SK-N-SH (cell line): ENCODE results near the gene C19orf12. TPM values are rescaled to one million over a fixed set of nuclear protein-coding genes. Genes with fewer than 3 reads are reported as not detected.
"Not testable (repeated sequence)": the region's sequence is repeated elsewhere in the genome, so short reads cannot be mapped to it uniquely, and the experiment has no call there.

Experiments used
- CTCF ChIA-PET: fragments of 300-600, 350-600 bp; formaldehyde crosslinking; extraction: SDS; loops from one replicate; lab custom pipeline; 2021; lab: Yijun Ruan, JAX
- POLR2A ChIA-PET: fragments of 350-600 bp; sonication (Branson Sonifier 250); formaldehyde crosslinking; extraction: SDS; loops from one replicate; lab custom pipeline; 2020; ENCODE audit warnings: antibody characterized with exemption, inconsistent platforms; lab: Yijun Ruan, JAX
- DNase-seq: peaks from one replicate; pipeline ENCODE4 v3.0.0; 2012
- H2AFZ ChIP-seq: fragments of 200-600 bp; sonication (generic); 2 replicates; pipeline ENCODE4 v1.8.1; 2016; ENCODE audit warnings: antibody characterized with exemption, mild to moderate bottlenecking, low read depth
- H3F3A ChIP-seq: fragments of 200-600 bp; sonication (generic); replicated peaks from 2 replicates; pipeline ENCODE3; 2016; ENCODE audit warnings: antibody characterized with exemption, mild to moderate bottlenecking; ENCODE audit not compliant: insufficient read depth
- H3K27ac ChIP-seq, 2 experiments: fragments of 200-500 bp in 1 of 2; fragments of 200-600 bp in 1 of 2; sonication (Bioruptor generic) in 1 of 2; sonication (generic), shearing (Covaris generic) in 1 of 2; 2 replicates each; pipeline versions ENCODE4 v1.5.1 to v1.6.1; 2014 to 2016; ENCODE audit warnings: low read depth in 2 of 2, inconsistent platforms in 1 of 2, low read length in 1 of 2, mild to moderate bottlenecking in 1 of 2, mixed read lengths in 1 of 2
- H3K27me3 ChIP-seq: fragments of 200-600 bp; sonication (generic), shearing (Covaris generic); 2 replicates; pipeline ENCODE4 v1.6.1; 2016; ENCODE audit warnings: mixed run types; ENCODE audit not compliant: insufficient read depth
- H3K36me3 ChIP-seq, 2 experiments: fragments of 200-500 bp in 1 of 2; fragments of 200-600 bp in 1 of 2; sonication (Bioruptor generic) in 1 of 2; sonication (generic) in 1 of 2; replicated peaks in 1 of 2; 2 replicates each; pipeline versions ENCODE3 to v1.5.1; 2014 to 2016; ENCODE audit warnings: low read length in 1 of 2, mild to moderate bottlenecking in 1 of 2; ENCODE audit not compliant: insufficient read depth in 2 of 2, control insufficient read depth in 1 of 2
- H3K4me1 ChIP-seq, 2 experiments: fragments of 200-500 bp in 1 of 2; fragments of 200-600 bp in 1 of 2; sonication (Bioruptor generic) in 1 of 2; sonication (generic), shearing (Covaris generic) in 1 of 2; 2 replicates each; pipeline versions ENCODE4 v1.5.1 to v1.6.1; 2014 to 2016; ENCODE audit warnings: low read depth in 1 of 2, low read length in 1 of 2, mixed run types in 1 of 2; ENCODE audit not compliant: insufficient read depth in 2 of 2, control insufficient read depth in 1 of 2
- H3K4me2 ChIP-seq: fragments of 200-600 bp; sonication (generic), shearing (Covaris generic); 2 replicates; pipeline ENCODE4 v1.6.1; 2017; ENCODE audit warnings: mixed run types
- H3K4me3 ChIP-seq, 2 experiments: fragments of 200-500 bp in 1 of 2; fragments of 200-600 bp in 1 of 2; sonication (Bioruptor generic) in 1 of 2; sonication (generic), shearing (Covaris generic) in 1 of 2; 2 replicates each; pipeline versions ENCODE4 v1.5.1 to v1.8.1; 2014 to 2016; ENCODE audit warnings: low read depth in 2 of 2, inconsistent platforms in 1 of 2, low read length in 1 of 2, mild to moderate bottlenecking in 1 of 2, mixed read lengths in 1 of 2, moderate library complexity in 1 of 2
- H3K79me2 ChIP-seq: fragments of 200-600 bp; sonication (generic); 2 replicates; pipeline ENCODE4 v1.8.1; 2017; ENCODE audit warnings: mild to moderate bottlenecking; ENCODE audit not compliant: insufficient read depth
- H3K9ac ChIP-seq: fragments of 200-600 bp; sonication (generic); 2 replicates; pipeline ENCODE4 v1.6.1; 2017; ENCODE audit warnings: mixed run types
- H3K9me2 ChIP-seq: fragments of 200-600 bp; sonication (generic); 2 replicates; pipeline ENCODE4 v1.6.1; 2017; ENCODE audit warnings: mixed run types
- H3K9me3 ChIP-seq: fragments of 200-600 bp; sonication (generic); 2 replicates; pipeline ENCODE4 v1.6.1; 2017; ENCODE audit warnings: mixed run types, mild to moderate bottlenecking, moderate library complexity
- H4K20me1 ChIP-seq: fragments of 200-600 bp; sonication (generic); 2 replicates; pipeline ENCODE4 v1.6.1; 2017; ENCODE audit warnings: mild to moderate bottlenecking, mixed run types; ENCODE audit not compliant: insufficient read depth
- CHD2 ChIP-seq: fragments of 150-350 bp; IDR thresholded peaks from 2 replicates; pipeline ENCODE4 v1.6.1; 2018; ENCODE audit warnings: low read length; ENCODE audit not compliant: partially characterized antibody
- EZH2phosphoT487 ChIP-seq: fragments of 200-600 bp; sonication (generic); IDR thresholded peaks from 2 replicates; pipeline ENCODE4 v1.6.1; 2017; ENCODE audit warnings: low read depth, mixed run types, mild to moderate bottlenecking, antibody characterized with exemption, moderate library complexity, borderline replicate concordance
- GABPA ChIP-seq: IDR thresholded peaks from 2 replicates; pipeline ENCODE4 v1.4.0; 2012; ENCODE audit warnings: low read depth, mild to moderate bottlenecking
- JUND ChIP-seq: IDR thresholded peaks from 2 replicates; pipeline ENCODE4 v1.4.0; 2012
- MEF2A ChIP-seq: IDR thresholded peaks from 2 replicates; pipeline ENCODE4 v1.4.0; 2012; ENCODE audit warnings: low read depth, borderline replicate concordance
- MXI1 ChIP-seq: IDR thresholded peaks from 2 replicates; pipeline ENCODE4 v1.6.1; 2012; ENCODE audit warnings: mild to moderate bottlenecking, low read depth, low read length, improper control_type of control experiment
- NFIC ChIP-seq: IDR thresholded peaks from 2 replicates; pipeline ENCODE4 v1.4.0; 2012; ENCODE audit warnings: borderline replicate concordance
- REST ChIP-seq: IDR thresholded peaks from 2 replicates; pipeline ENCODE4 v1.6.1; 2012; ENCODE audit warnings: mild to moderate bottlenecking, low read depth, low read length, moderate library complexity
- RFX5 ChIP-seq: IDR thresholded peaks from 2 replicates; pipeline ENCODE4 v1.6.1; 2012; ENCODE audit warnings: mild to moderate bottlenecking, improper control_type of control experiment, low read length
- USF1 ChIP-seq: IDR thresholded peaks from 2 replicates; pipeline ENCODE4 v1.4.0; 2012; ENCODE audit warnings: low read depth, borderline replicate concordance
- USF2 ChIP-seq: fragments of 150-350 bp; IDR thresholded peaks from 2 replicates; pipeline ENCODE4 v1.6.1; 2017; ENCODE audit warnings: antibody characterized with exemption, low read length, low read depth, borderline replicate concordance
- WGBS: methylation state at CpG from one replicate; pipeline ENCODE4 v1.1.6; 2017; ENCODE audit warnings: low lambda C conversion rate; 5-methylcytosine and 5-hydroxymethylcytosine counted together
- polyA plus RNA-seq, 3 experiments: library from polyadenylated mRNA; depleted of rRNA; stranded (reverse); fragments of >200 nt; gene quantifications; 2 replicates each; pipeline ENCODE4 v1.2.3, GENCODE V29; 2012

C19orf12 gene
- polyA plus RNA-seq, 1 of the 3 experiments (the other 2 are of a cell fraction): 30.5 TPM

- Histone ChIP-seq H3K27me3 (no peaks in the 10 kb centered on the region), H3K9me3 (no peaks in the 10 kb centered on the region), H3K4me3 (no peak overlapping the region), H3K79me2 (peaks cover 4% of the 10 kb centered on the region; the same call in 1 of the 2 replicates), H3K9ac (no peak overlapping the region), H3K9me2 (no peaks in the 10 kb centered on the region), H3K4me1 (peaks cover 5 to 11% of the 10 kb centered on the region in 2 experiments; a peak in 2 of 4 replicates), H2AFZ (no peak overlapping the region), H3F3A (no peaks in the 10 kb centered on the region), H4K20me1 (no peaks in the 10 kb centered on the region), H3K27ac (no peak overlapping the region), H3K36me3 (peaks cover 0 to 10% of the 10 kb centered on the region in 2 experiments), H3K4me2 (no peak overlapping the region)
- ChIA-PET POLR2A (no interaction called here), CTCF (interaction anchor here (1.6 to 3.2 kb wide), 4 partner anchors 23 to 200 kb away, joined by 3 to 11 read pairs (median 8); no protein-coding TSS in a partner anchor)
- 81% methylated on average over 11 of the region's 12 CpGs for WGBS
- no peak for DNase-seq
- peak; percentile 54 for TF ChIP-seq NFIC
- no peak for TF ChIP-seq USF2
Observed at GRCh38 chr19:29671393-29672160, 43.5 kb downstream of the C19orf12 start.

GRCh38 chr19:29671026-29671392 lies 44.1 kb downstream of the C19orf12 start:
- H3K36me3 ChIP-seq, H3K79me2 ChIP-seq, H3K4me3 ChIP-seq, POLR2A ChIA-PET, H3K9ac ChIP-seq, H3K9me2 ChIP-seq, H3K9me3 ChIP-seq, H3F3A ChIP-seq, DNase-seq, H3K27ac ChIP-seq, H2AFZ ChIP-seq, H4K20me1 ChIP-seq, H3K4me2 ChIP-seq, H3K27me3 ChIP-seq: not testable (repeated sequence)
- peaks cover 7 to 17% of the 10 kb centered on the region in 2 experiments; a peak in 2 of 4 replicates for H3K4me1 ChIP-seq
- 96% methylated on average over 6 of the region's 6 CpGs for WGBS
- CTCF ChIA-PET: interaction anchor here (2.6 to 3.2 kb wide), 2 partner anchors 23 to 46 kb away, joined by 6 to 11 read pairs; no protein-coding TSS in a partner anchor

GRCh38 chr19:29670255-29670654 lies 44.8 kb downstream of the C19orf12 start:
- H3F3A ChIP-seq: no peaks in the 10 kb centered on the region
- TF ChIP-seq USF1 (no peak), MXI1 (no peak), RFX5 (no peak), GABPA (no peak), MEF2A (no peak), JUND (no peak), REST (no peak), CHD2 (no peak), EZH2phosphoT487 (no peak)
- TF ChIP-seq, all 33 proteins: peak for 0
- H3K9ac ChIP-seq: no peak overlapping the region
- H3K36me3 ChIP-seq: peaks cover 0 to 7% of the 10 kb centered on the region in 2 experiments
- POLR2A ChIA-PET: no interaction called here
- H3K79me2 ChIP-seq: peaks cover 4% of the 10 kb centered on the region; the same call in 1 of the 2 replicates
- no peak overlapping the region for H3K4me3 ChIP-seq
- peaks cover 7 to 19% of the 10 kb centered on the region in 2 experiments; a peak in 2 of 4 replicates for H3K4me1 ChIP-seq
- no peak overlapping the region for H3K27ac ChIP-seq
- H3K9me3 ChIP-seq: no peaks in the 10 kb centered on the region
- H3K4me2 ChIP-seq: no peak overlapping the region
- WGBS: 90% methylated on average over 5 of the region's 5 CpGs
- no peak for DNase-seq
- no peaks in the 10 kb centered on the region for H3K27me3 ChIP-seq
- CTCF ChIA-PET: no interaction called here
- H2AFZ ChIP-seq: no peak overlapping the region
- no peaks in the 10 kb centered on the region for H3K9me2 ChIP-seq
- H4K20me1 ChIP-seq: no peaks in the 10 kb centered on the region
